HUES64 (cell line): ENCODE data around the gene CARD9.
"Not testable (repeated sequence)": the region's sequence is repeated elsewhere in the genome, so short reads cannot be mapped to it uniquely, and the experiment has no call there.

Experiments used
- H3K27ac ChIP-seq: 2 replicates; pipeline ENCODE4 v1.7.0; 2013; ENCODE audit warnings: low read depth, low read length, inconsistent platforms
- H3K27me3 ChIP-seq: 2 replicates; pipeline ENCODE4 v1.6.1; 2013; ENCODE audit warnings: mild to moderate bottlenecking, low read length; ENCODE audit not compliant: insufficient read depth
- H3K36me3 ChIP-seq: 2 replicates; pipeline ENCODE4 v1.6.1; 2013; ENCODE audit warnings: mild to moderate bottlenecking, low read length; ENCODE audit not compliant: insufficient read depth
- H3K4me1 ChIP-seq: 2 replicates; pipeline ENCODE4 v1.6.1; 2013; ENCODE audit warnings: mild to moderate bottlenecking, low read length, moderate library complexity; ENCODE audit not compliant: insufficient read depth
- H3K4me3 ChIP-seq: 2 replicates; pipeline ENCODE4 v1.5.1; 2013; ENCODE audit warnings: mild to moderate bottlenecking, low read length, moderate library complexity
- H3K9ac ChIP-seq: 2 replicates; pipeline ENCODE4 v1.6.1; 2013; ENCODE audit warnings: mild to moderate bottlenecking, low read depth, low read length
- H3K9me3 ChIP-seq: 2 replicates; pipeline ENCODE4 v1.6.1; 2013; ENCODE audit warnings: low read depth, low read length; ENCODE audit not compliant: insufficient read depth
- WGBS: fragments of 150-250, 120-280 bp; methylation state at CpG from one replicate; pipeline ENCODE4 v1.1.7; 2013; ENCODE audit warnings: missing lambda C conversion rate; 5-methylcytosine and 5-hydroxymethylcytosine counted together

CARD9 gene

DNA sequence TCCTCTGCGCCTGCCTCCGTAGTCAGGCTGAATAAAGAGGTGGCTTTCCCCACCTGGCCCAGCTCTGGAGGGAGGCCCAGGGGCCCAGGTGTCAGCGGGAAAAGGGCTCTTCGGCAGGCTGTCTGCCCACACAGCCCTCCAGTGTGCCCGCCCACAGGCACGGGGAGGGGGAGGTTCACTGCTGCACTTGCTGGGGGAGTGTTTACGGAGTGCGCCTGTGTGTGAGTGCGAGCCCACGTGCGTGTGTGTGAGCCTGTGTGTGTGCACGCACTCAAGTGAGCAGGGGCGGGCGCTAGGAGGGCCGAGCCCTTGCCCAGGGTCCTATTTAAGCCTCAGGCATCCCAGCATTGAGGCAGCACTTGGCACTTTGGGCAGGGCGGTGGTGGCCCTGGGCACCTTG is 20.8 kb downstream of the CARD9 start:
- Histone ChIP-seq H3K9me3 (no peaks in the 10 kb centered on the region), H3K36me3 (peaks cover 3% of the 10 kb centered on the region; the same call in 1 of the 2 replicates), H3K27me3 (no peaks in the 10 kb centered on the region), H3K9ac (no peak overlapping the region), H3K27ac (no peak overlapping the region), H3K4me1 (no peaks in the 10 kb centered on the region), H3K4me3 (no peak overlapping the region)
- 83% methylated on average over 16 of the region's 16 CpGs for WGBS

DNA sequence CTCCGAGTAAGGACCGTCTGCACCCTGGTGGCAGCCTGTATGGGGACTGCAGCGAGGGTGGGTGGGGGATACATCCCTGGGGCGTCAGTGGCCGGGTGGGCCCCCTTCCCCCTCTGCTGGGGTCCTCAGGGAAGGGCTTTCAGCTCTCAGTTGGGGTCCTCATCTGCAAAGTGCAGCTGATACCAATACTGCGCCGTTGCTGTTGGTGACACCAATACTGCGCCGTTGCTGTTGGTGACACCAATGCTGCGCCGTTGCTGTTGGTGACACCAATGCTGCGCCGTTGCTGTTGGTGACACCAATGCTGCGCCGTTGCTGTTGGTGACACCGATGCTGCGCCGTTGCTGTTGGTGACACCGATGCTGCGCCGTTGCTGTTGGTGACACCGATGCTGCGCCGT is 21.6 kb downstream of the CARD9 start:
- 94% methylated on average over 19 of the region's 24 CpGs for whole genome bisulfite sequencing
- H3K9me3 ChIP-seq, H3K27ac ChIP-seq, H3K4me1 ChIP-seq, H3K4me3 ChIP-seq, H3K9ac ChIP-seq, H3K36me3 ChIP-seq, H3K27me3 ChIP-seq: not testable (repeated sequence)

DNA sequence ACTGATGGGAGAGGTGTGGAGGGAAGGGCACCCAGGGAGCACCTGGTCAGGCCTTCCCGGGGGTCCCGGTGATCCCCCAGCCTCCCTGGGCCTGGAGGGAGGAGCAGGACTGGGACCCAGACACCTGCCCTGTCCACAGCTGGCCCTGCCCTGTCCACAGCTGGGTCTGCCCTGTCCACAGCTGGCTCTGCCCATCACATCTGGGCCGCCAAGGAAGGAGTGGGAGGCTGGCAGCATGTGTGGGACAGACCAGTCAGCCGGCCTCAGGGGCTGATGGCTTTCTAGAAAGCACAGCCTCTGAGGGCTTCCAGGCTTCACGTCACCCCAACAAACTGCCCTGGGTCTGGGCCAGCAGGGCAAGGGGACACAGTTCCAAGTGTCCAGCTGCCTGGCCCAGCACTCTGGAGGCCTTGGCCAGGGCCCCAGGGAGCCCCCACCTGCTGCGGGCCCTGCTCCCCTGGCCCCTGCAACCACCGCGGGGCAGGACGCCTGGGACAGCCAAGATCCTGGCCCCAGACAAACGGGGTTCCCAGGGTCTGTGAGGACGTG is 22.1 kb downstream of the CARD9 start:
- no peaks in the 10 kb centered on the region for H3K9me3 ChIP-seq
- H3K36me3 ChIP-seq: peaks cover under 1% of the 10 kb centered on the region; the same call in 1 of the 2 replicates
- H3K4me3 ChIP-seq: no peak overlapping the region
- H3K9ac ChIP-seq: no peak overlapping the region
- no peaks in the 10 kb centered on the region for H3K27me3 ChIP-seq
- no peak overlapping the region for H3K27ac ChIP-seq
- 91% methylated on average over 11 of the region's 11 CpGs for WGBS
- 0 out of 2 replicates have a peak, but pooled peaks cover 3% of the 10 kb centered on the region for H3K4me1 ChIP-seq

DNA sequence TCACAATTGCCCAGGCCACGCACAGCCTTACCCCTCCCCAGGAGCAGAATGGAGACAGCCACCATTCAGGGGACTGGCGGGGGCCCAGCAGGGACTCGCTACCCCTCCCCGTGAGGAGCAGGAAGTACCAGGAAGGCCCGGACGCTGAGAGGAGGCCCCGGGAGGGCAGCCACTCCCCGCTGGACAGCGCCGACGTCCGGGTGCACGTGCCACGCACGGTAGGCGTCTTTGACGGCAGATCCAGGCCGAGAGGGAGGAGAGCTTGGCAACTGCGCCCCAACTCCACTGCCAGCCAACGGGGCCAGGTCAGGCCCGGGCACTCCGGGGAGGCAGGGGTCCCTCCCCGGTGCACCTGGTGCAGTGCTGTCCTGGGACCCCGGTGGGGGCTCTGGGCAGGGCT is 23.9 kb downstream of the CARD9 start:
- no peaks in the 10 kb centered on the region for H3K27me3 ChIP-seq
- H3K9ac ChIP-seq: no peak overlapping the region
- no peaks in the 10 kb centered on the region for H3K36me3 ChIP-seq
- H3K4me1 ChIP-seq: 0 out of 2 replicates have a peak, but pooled peaks cover 5% of the 10 kb centered on the region
- no peaks in the 10 kb centered on the region for H3K9me3 ChIP-seq
- WGBS: 86% methylated on average over 24 of the region's 24 CpGs
- no peak overlapping the region for H3K4me3 ChIP-seq
- H3K27ac ChIP-seq: no peak overlapping the region

DNA sequence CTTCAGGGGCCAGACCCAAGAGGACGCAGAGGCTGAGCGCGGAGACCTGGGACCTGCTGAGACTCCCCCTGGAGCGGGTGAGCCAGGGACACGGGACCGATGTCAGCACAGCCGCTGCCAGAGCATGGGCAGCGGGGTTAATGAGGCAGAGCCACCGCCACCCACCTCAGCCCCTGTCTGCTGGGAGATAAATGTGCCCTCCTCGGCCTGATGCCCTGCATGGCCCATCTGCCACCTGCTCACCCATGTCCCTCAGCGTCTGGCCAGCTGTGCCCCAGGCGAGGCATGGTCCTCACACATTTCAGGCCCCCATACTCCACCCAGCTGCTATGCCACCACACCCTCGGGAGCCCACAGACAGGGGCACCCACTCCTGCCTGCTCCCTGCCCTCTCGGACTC is 24.8 kb downstream of the CARD9 start:
- H3K27me3 ChIP-seq: no peaks in the 10 kb centered on the region
- no peak overlapping the region for H3K27ac ChIP-seq
- H3K9me3 ChIP-seq: no peaks in the 10 kb centered on the region
- H3K4me3 ChIP-seq: no peak overlapping the region
- 93% methylated on average over 14 of the region's 14 CpGs for WGBS
- 0 out of 2 replicates have a peak, but pooled peaks cover 5% of the 10 kb centered on the region for H3K4me1 ChIP-seq
- no peak overlapping the region for H3K9ac ChIP-seq
- H3K36me3 ChIP-seq: no peaks in the 10 kb centered on the region

DNA sequence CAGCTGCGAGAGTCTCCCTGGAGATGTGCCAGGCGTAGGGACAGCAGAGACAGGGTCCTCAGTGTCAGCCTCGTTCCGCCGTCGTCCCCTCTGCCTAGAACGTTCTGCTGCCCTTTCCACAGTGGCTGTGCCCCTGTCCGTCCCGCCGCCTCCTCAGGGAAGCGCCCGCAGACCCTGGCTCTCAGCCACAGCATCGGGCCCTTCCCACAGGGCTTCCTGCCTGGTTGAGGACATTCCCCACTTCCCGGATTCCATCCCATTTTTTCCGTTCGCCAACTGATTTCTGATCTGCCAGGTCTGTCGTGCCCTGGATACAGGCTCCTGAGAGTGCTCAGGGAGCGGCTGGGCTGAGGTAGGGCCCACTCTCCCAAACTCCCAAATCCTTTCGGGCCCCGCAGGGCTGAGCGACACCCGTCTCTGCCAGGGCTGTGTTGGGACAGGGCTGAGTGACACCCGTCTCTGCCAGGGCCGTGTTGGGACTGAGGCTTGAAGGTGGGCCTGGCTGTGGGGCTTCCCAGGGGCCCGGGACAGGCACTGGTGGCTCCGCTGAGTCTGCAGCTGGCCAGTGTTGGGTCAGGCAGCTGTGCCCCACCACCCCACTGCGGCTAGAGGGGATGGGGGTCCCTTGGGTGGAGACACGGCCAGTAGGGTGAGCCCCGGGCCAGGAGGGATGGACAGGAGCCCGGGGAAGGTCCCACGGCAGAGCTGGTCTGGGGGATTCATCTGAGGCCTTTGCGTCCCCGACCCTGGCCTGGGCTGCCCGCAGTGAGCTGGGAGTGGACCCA is 25.8 kb downstream of the CARD9 start:
- Histone ChIP-seq H3K4me3 (no peak overlapping the region), H3K4me1 (peaks cover 12% of the 10 kb centered on the region; the same call in 1 of the 2 replicates), H3K9ac (no peak overlapping the region), H3K27ac (no peak overlapping the region), H3K9me3 (no peaks in the 10 kb centered on the region), H3K27me3 (no peaks in the 10 kb centered on the region), H3K36me3 (no peaks in the 10 kb centered on the region)
- 90% methylated on average over 34 of the region's 34 CpGs for WGBS

DNA sequence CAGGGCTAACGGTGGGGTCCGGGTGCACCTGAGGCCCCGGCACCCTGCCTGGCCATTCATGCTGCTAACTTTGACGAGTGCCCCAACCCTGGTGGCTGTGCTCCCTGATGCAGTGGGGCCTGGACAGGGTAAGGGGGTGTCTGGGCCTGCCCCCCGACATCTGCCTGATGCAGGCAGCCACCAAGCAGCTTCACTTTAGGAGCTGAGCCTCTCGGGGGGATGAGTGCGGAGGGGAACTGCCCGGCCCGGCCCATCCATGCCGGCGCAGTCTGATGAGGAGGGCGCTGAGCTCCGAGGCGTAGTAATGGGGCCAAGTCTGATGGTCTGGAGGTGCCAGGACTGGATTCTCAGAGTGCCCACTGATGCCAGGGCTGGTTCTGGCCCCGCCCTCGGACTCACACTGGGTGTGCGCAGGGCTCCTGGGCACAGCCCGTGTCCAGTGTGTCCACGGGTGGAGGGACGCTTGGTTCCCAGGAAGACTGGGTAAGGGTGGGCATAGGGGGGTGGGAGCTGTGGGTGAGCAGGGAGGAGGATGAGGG is 26.5 kb downstream of the CARD9 start:
- H3K9me3 ChIP-seq: no peaks in the 10 kb centered on the region
- WGBS: 87% methylated on average over 20 of the region's 20 CpGs
- no peak overlapping the region for H3K27ac ChIP-seq
- H3K4me3 ChIP-seq: no peak overlapping the region
- H3K4me1 ChIP-seq: peaks cover 15% of the 10 kb centered on the region; the same call in 1 of the 2 replicates
- no peak overlapping the region for H3K9ac ChIP-seq
- no peaks in the 10 kb centered on the region for H3K36me3 ChIP-seq
- no peaks in the 10 kb centered on the region for H3K27me3 ChIP-seq

DNA sequence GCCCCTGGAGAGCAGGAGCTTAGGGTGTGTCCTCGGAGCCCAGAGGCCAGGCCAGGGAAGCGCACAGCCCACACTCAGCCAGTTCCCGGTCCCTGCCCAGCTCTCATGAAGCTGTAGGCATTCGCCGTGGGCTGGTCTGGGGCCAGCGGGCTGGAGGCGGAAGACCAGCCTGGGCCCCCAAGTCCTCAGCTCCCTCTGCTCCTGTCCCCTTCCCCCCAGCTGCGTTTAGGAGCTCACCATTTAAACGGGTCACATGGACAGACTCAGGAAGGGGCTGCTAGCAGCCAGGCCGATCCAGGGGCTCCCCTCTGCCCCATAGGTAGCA is 27.4 kb downstream of the CARD9 start:
- H3K27ac ChIP-seq: peak overlapping the region; percentile 63; the same call in 1 of the 2 replicates
- no peaks in the 10 kb centered on the region for H3K9me3 ChIP-seq
- H3K36me3 ChIP-seq: no peaks in the 10 kb centered on the region
- peak overlapping the region; percentile 24; the same call in 1 of the 2 replicates for H3K9ac ChIP-seq
- WGBS: 83% methylated on average over 10 of the region's 10 CpGs
- no peak overlapping the region for H3K4me3 ChIP-seq
- no peaks in the 10 kb centered on the region for H3K27me3 ChIP-seq
- peaks cover 16% of the 10 kb centered on the region; the same call in 1 of the 2 replicates for H3K4me1 ChIP-seq

DNA sequence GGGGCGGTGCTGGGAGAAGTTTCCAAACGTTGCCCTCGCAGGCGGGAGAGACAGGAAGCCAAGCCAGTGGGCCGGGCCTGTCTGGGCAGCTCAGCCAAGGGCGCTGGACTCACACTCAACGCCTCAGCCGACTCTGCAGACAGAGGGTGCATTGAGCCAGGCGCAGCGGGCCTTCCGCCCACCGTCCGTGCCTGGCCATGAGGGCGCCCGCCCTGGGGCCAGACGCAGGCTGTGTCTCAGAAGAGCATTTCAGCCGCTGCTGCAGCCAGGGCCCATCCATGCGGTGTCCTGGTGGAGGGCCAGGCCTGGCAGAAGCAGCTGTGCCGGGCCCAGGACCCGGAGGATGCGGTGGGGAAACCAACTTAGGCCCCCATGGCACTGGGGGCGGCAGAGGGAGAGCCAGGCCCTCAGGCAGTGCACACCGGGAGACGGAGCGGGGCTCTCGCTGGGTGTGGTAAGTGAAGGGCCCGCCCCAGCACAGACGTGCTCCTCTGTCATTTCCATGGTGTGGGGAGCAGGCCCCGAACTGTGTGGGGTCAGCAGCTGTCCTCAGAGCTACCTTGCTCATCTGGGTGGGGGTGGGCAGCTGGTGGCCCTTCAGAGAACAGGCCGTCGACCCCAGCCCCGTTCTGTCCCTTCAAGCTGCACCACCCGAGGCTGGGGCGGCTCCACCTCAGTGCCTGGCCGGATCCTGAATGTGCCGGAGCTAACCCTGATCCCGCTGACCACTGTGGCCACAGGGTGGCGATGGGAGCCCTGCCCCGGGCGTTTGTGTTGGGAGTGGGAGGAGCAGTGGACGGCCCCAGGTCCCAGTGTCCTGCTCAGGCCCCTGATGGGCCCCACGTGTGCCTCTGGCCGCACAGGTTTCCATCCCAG is 27.9 kb downstream of the CARD9 start:
- 0 out of 2 replicates have a peak overlapping the region, but pooled peaks have one; percentile 24 for H3K9ac ChIP-seq
- no peaks in the 10 kb centered on the region for H3K27me3 ChIP-seq
- H3K4me3 ChIP-seq: no peak overlapping the region
- WGBS: 75% methylated on average over 43 of the region's 43 CpGs
- H3K36me3 ChIP-seq: no peaks in the 10 kb centered on the region
- peaks cover 16% of the 10 kb centered on the region; the same call in 1 of the 2 replicates for H3K4me1 ChIP-seq
- H3K9me3 ChIP-seq: no peaks in the 10 kb centered on the region
- peak overlapping the region; percentile 63; the same call in 1 of the 2 replicates for H3K27ac ChIP-seq

DNA sequence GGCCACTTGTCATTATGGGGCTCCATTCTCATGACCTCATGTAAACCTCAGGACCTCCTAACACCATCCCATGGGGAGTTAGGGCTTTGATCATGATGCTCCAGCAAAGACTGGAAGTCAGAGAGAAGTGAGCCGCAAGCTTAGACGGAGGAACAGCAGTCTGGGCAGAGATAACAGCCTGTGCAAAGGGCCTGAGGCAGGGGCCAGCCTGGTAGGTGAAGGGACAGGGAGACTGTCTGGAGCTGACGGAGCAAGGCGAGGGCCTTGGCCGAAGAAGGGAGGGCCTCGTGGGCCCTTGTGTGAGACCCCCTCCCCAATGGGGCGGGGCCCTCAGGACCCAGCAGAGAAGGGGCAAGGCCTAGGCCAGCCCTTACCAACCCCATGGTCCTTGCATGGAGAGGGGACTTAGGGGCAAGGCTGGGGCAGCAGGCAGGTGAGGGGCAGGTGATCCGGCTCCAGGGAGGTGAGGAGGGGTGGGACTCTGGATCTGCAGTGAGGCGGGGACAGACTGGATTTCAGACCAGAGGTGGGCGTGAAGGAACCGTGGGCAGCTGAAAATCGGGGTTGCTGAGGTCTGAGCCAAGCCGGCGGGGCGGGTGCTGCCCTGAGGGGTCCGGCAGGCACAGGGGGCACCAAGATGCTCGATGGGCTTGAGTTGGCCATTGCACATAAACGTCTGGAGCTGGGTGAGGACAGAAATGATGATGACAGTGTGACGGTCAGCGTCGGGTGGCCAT is 28.8 kb downstream of the CARD9 start:
- Histone ChIP-seq H3K9ac (no peak overlapping the region), H3K4me1 (peaks cover 16% of the 10 kb centered on the region; the same call in 1 of the 2 replicates), H3K4me3 (no peak overlapping the region), H3K36me3 (no peaks in the 10 kb centered on the region), H3K27ac (no peak overlapping the region), H3K27me3 (no peaks in the 10 kb centered on the region), H3K9me3 (no peaks in the 10 kb centered on the region)
- WGBS: 85% methylated on average over 21 of the region's 21 CpGs
